Measurements from ENCODE around the gene SRSF5.
A peak's percentile ranks its signal among the peaks of the same experiment; 100 is the strongest.

SRSF5 gene

DNA sequence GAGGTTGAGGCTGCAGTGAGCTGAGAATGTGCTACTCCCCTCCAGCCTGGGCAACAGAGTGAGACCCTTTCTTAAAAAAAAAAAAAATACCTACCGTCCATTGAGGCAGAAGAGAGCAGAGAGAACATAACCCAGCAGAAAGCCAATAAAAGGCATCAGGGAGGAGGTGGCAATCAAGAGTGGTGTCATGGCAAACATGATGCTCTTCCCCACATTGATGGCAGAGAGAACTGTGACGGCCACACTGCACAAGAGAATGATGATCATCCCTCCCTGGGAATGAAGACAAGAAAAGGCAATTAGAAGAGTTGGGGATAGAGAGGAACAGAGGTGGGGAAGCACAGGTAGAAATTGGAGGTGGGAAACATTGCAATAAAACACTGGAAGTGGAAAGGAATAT lies 12.1 kb downstream of the SRSF5 start:
- Histone ChIP-seq H2AFZ (ENCODE audit: low read depth, low read length) (no peak overlapping the region), H3K18ac (ENCODE audit: low read depth in 1 of 2, low read length in 2 of 2) (no peak overlapping the region), H2BK5ac (ENCODE audit: low read depth, low read length, poor library complexity, severe bottlenecking) (no peak overlapping the region), H3K36me3 (ENCODE audit: control insufficient read depth in 1 of 2, insufficient read depth in 2 of 2, low read depth in 1 of 2, low read length in 2 of 2) (peaks cover 18 to 74% of the 10 kb centered on the region in 2 experiments), H2BK120ac (ENCODE audit: low read depth, low read length) (no peak overlapping the region), H2BK12ac (ENCODE audit: low read length in 2 of 2) (no peak overlapping the region), H3K9me3 (ENCODE audit: control insufficient read depth, low read length) (no peaks in the 10 kb centered on the region), H3K14ac (ENCODE audit: low read length in 2 of 2) (no peak overlapping the region), H3K79me1 (replicated peaks; ENCODE audit: low read length, poor library complexity, severe bottlenecking) (peaks cover 26% of the 10 kb centered on the region), H3K4me3 (ENCODE audit: insufficient read depth in 1 of 2, low read depth in 1 of 2, low read length in 2 of 2) (no peak overlapping the region), H3K4me2 (ENCODE audit: low read length, poor library complexity, severe bottlenecking) (no peak overlapping the region), H2AK5ac (ENCODE audit: low read length, severe bottlenecking) (no peak overlapping the region), H4K91ac (ENCODE audit: low read length) (no peak overlapping the region), H3K27ac (ENCODE audit: low read length, poor library complexity, severe bottlenecking) (no peak overlapping the region), H4K8ac (ENCODE audit: low read length) (no peak overlapping the region), H3K9ac (ENCODE audit: low read length) (no peak overlapping the region), H3K23ac (ENCODE audit: low read length in 2 of 2) (no peak overlapping the region), H2BK15ac (ENCODE audit: low read depth, poor library complexity, severe bottlenecking) (no peak overlapping the region), H3K4ac (ENCODE audit: low read depth in 1 of 2, low read length in 2 of 2) (no peak overlapping the region), H3K4me1 (ENCODE audit: control insufficient read depth, insufficient read depth, low read depth, low read length) (no peaks in the 10 kb centered on the region), H3K27me3 (ENCODE audit: control insufficient read depth in 1 of 2, insufficient read depth in 1 of 2, low read length in 2 of 2) (no peaks in the 10 kb centered on the region)
- DNase-seq, result no peak
- 96% methylated on average over 2 of the region's 2 CpGs for WGBS

DNA sequence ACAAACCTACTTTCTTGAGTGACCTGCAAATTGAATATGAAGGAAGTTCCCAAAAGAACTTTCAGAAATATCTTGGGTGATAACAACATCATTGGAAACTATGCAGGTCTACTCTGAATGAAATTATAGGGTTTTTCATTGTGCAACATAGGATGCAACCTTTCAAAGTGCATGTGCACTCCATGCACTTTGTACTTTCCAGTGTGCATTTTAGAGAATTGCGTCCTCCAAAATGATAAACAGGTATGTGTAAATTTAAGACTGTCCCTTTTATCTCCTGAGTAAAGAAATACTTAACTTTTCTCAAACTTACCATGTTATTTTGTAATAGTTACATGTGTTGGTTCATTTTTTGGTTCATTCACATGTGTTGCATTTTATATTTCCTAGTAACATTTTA lies 13.2 kb downstream of the SRSF5 start:
- Histone ChIP-seq H2AFZ (ENCODE audit: low read depth, low read length) (no peak overlapping the region), H3K4ac (ENCODE audit: low read depth in 1 of 2, low read length in 2 of 2) (no peak overlapping the region), H3K18ac (ENCODE audit: low read depth in 1 of 2, low read length in 2 of 2) (no peak overlapping the region), H3K4me3 (ENCODE audit: insufficient read depth in 1 of 2, low read depth in 1 of 2, low read length in 2 of 2) (no peak overlapping the region), H3K4me2 (ENCODE audit: low read length, poor library complexity, severe bottlenecking) (no peak overlapping the region), H2BK12ac (ENCODE audit: low read length in 2 of 2) (no peak overlapping the region), H2AK5ac (ENCODE audit: low read length, severe bottlenecking) (no peak overlapping the region), H3K23ac (ENCODE audit: low read length in 2 of 2) (no peak overlapping the region), H3K9me3 (ENCODE audit: control insufficient read depth, low read length) (no peaks in the 10 kb centered on the region), H3K79me1 (replicated peaks; ENCODE audit: low read length, poor library complexity, severe bottlenecking) (peaks cover 23% of the 10 kb centered on the region), H2BK120ac (ENCODE audit: low read depth, low read length) (no peak overlapping the region), H4K8ac (ENCODE audit: low read length) (no peak overlapping the region), H3K4me1 (ENCODE audit: control insufficient read depth, insufficient read depth, low read depth, low read length) (no peaks in the 10 kb centered on the region), H2BK5ac (ENCODE audit: low read depth, low read length, poor library complexity, severe bottlenecking) (no peak overlapping the region), H3K14ac (ENCODE audit: low read length in 2 of 2) (no peak overlapping the region), H3K27me3 (ENCODE audit: control insufficient read depth in 1 of 2, insufficient read depth in 1 of 2, low read length in 2 of 2) (no peaks in the 10 kb centered on the region), H3K36me3 (ENCODE audit: control insufficient read depth in 1 of 2, insufficient read depth in 2 of 2, low read depth in 1 of 2, low read length in 2 of 2) (peaks cover 18 to 64% of the 10 kb centered on the region in 2 experiments), H4K91ac (ENCODE audit: low read length) (no peak overlapping the region), H3K9ac (ENCODE audit: low read length) (no peak overlapping the region), H2BK15ac (ENCODE audit: low read depth, poor library complexity, severe bottlenecking) (no peak overlapping the region), H3K27ac (ENCODE audit: low read length, poor library complexity, severe bottlenecking) (no peak overlapping the region)
- no peak for DNase-seq
- no CpG with 5 or more reads among the region's 1 CpG for WGBS

DNA sequence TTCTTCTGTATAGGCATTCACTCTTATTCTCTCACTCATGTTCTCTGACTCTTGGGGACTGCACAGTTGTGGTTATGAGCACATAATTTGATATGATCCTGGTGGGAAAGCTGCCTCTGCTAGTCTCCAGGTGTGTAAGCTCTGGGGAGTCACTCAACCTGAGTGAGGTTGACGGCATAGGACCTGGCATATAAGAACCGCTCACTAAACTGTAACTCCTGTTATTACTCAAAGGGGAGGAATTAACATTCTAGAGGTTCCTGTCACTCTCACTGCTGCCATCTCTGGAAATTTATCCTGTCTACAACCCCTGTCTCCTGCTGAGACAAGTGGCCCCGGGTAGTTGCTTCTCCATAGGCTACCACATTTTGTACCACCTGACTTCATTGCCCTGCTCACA lies 14.0 kb downstream of the SRSF5 start:
- Histone ChIP-seq H3K4me3 (ENCODE audit: insufficient read depth in 1 of 2, low read depth in 1 of 2, low read length in 2 of 2) (no peak overlapping the region), H3K4me1 (ENCODE audit: control insufficient read depth, insufficient read depth, low read depth, low read length) (no peaks in the 10 kb centered on the region), H2BK120ac (ENCODE audit: low read depth, low read length) (no peak overlapping the region), H3K27ac (ENCODE audit: low read length, poor library complexity, severe bottlenecking) (no peak overlapping the region), H3K9ac (ENCODE audit: low read length) (no peak overlapping the region), H2BK5ac (ENCODE audit: low read depth, low read length, poor library complexity, severe bottlenecking) (no peak overlapping the region), H3K36me3 (ENCODE audit: control insufficient read depth in 1 of 2, insufficient read depth in 2 of 2, low read depth in 1 of 2, low read length in 2 of 2) (peaks cover 18 to 56% of the 10 kb centered on the region in 2 experiments), H3K79me1 (replicated peaks; ENCODE audit: low read length, poor library complexity, severe bottlenecking) (peaks cover 23% of the 10 kb centered on the region), H3K4me2 (ENCODE audit: low read length, poor library complexity, severe bottlenecking) (no peak overlapping the region), H3K27me3 (ENCODE audit: control insufficient read depth in 1 of 2, insufficient read depth in 1 of 2, low read length in 2 of 2) (no peaks in the 10 kb centered on the region), H2AFZ (ENCODE audit: low read depth, low read length) (no peak overlapping the region), H2BK15ac (ENCODE audit: low read depth, poor library complexity, severe bottlenecking) (no peak overlapping the region), H2AK5ac (ENCODE audit: low read length, severe bottlenecking) (no peak overlapping the region), H2BK12ac (ENCODE audit: low read length in 2 of 2) (no peak overlapping the region), H3K4ac (ENCODE audit: low read depth in 1 of 2, low read length in 2 of 2) (no peak overlapping the region), H4K91ac (ENCODE audit: low read length) (no peak overlapping the region), H3K9me3 (ENCODE audit: control insufficient read depth, low read length) (no peaks in the 10 kb centered on the region), H4K8ac (ENCODE audit: low read length) (no peak overlapping the region), H3K23ac (ENCODE audit: low read length in 2 of 2) (no peak overlapping the region), H3K18ac (ENCODE audit: low read depth in 1 of 2, low read length in 2 of 2) (no peak overlapping the region), H3K14ac (ENCODE audit: low read length in 2 of 2) (no peak overlapping the region)
- WGBS, result 100% methylated on average over 3 of the region's 3 CpGs
- DNase-seq, result no peak

DNA sequence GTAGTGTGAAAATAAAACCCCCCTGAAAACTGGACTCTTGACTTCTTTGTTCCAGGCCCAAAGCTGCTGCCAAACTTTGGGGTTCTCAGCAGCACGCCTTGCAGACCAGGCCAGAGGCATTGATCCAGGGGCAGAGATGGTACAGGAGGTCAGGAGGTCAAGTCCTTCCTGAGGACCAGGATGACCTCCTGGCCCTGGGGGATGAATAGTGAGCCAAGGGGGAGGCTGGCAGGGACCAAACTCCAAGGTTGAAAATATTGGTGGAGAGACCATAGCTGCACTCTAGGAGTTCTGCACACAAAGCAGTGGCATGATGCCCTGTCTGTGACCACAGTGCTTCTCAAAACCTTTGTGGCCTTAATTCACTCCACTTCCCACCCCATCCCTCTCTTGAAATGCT lies 18.0 kb downstream of the SRSF5 start:
- WGBS, result 94% methylated on average over 1 of the region's 1 CpG

More for the DNA sequence above, 18.0 kb downstream of the SRSF5 start:
- no peak overlapping the region for H2BK15ac ChIP-seq (ENCODE audit: low read depth, poor library complexity, severe bottlenecking)
- no peak overlapping the region for H2BK5ac ChIP-seq (ENCODE audit: low read depth, low read length, poor library complexity, severe bottlenecking)
- no peak overlapping the region for H3K14ac ChIP-seq (ENCODE audit: low read length in 2 of 2)
- H3K23ac ChIP-seq (ENCODE audit: low read length in 2 of 2), result no peak overlapping the region
- no peak overlapping the region for H3K4me2 ChIP-seq (ENCODE audit: low read length, poor library complexity, severe bottlenecking)
- H4K91ac ChIP-seq (ENCODE audit: low read length), result no peak overlapping the region
- H2BK12ac ChIP-seq (ENCODE audit: low read length in 2 of 2), result no peak overlapping the region
- no peak overlapping the region for H3K18ac ChIP-seq (ENCODE audit: low read depth in 1 of 2, low read length in 2 of 2)
- H2BK120ac ChIP-seq (ENCODE audit: low read depth, low read length), result no peak overlapping the region
- H3K4ac ChIP-seq (ENCODE audit: low read depth in 1 of 2, low read length in 2 of 2), result no peak overlapping the region
- no peaks in the 10 kb centered on the region for H3K9me3 ChIP-seq (ENCODE audit: control insufficient read depth, low read length)
- no peaks in the 10 kb centered on the region for H3K4me1 ChIP-seq (ENCODE audit: control insufficient read depth, insufficient read depth, low read depth, low read length)
- H3K4me3 ChIP-seq (ENCODE audit: insufficient read depth in 1 of 2, low read depth in 1 of 2, low read length in 2 of 2), result no peak overlapping the region
- H3K27ac ChIP-seq (ENCODE audit: low read length, poor library complexity, severe bottlenecking), result no peak overlapping the region
- no peak for DNase-seq
- peak overlapping the region; percentile 2 for H4K8ac ChIP-seq (ENCODE audit: low read length)
- no peak overlapping the region for H2AK5ac ChIP-seq (ENCODE audit: low read length, severe bottlenecking)
- no peak overlapping the region for H2AFZ ChIP-seq (ENCODE audit: low read depth, low read length)
- H3K36me3 ChIP-seq (ENCODE audit: control insufficient read depth in 1 of 2, insufficient read depth in 2 of 2, low read depth in 1 of 2, low read length in 2 of 2), result peaks cover 6 to 22% of the 10 kb centered on the region in 2 experiments
- peaks cover 3% of the 10 kb centered on the region for H3K79me1 ChIP-seq (replicated peaks; ENCODE audit: low read length, poor library complexity, severe bottlenecking)
- H3K9ac ChIP-seq (ENCODE audit: low read length), result no peak overlapping the region
- no peaks in the 10 kb centered on the region for H3K27me3 ChIP-seq (ENCODE audit: control insufficient read depth in 1 of 2, insufficient read depth in 1 of 2, low read length in 2 of 2)

All from mesenchymal stem cell (in vitro differentiated cells and primary cell).